Motor neuron (in vitro differentiated cells): ENCODE measurements around the gene RHOT2. TPM values are rescaled to one million over a fixed set of nuclear protein-coding genes. Genes with fewer than 3 reads are reported as not detected.
A peak's percentile ranks its signal among the peaks of the same experiment; 100 is the strongest.

ENCODE experiments used
- ATAC-seq, 8 experiments: fragments of 200-7000 bp; cut with Tn5 transposase; replicated peaks in 6 of 8; 2 replicates each; pipeline ENCODE4 v1.8.0; 2021; ENCODE audit warnings: mild to moderate bottlenecking in 8 of 8, moderate library complexity in 8 of 8
- H3K27ac ChIP-seq, 2 donors: fragments of 250-450 bp; sonication (Bioruptor Pico); 2 replicates each; pipeline ENCODE4 v1.9.0; 2021; ENCODE audit warnings: antibody characterized with exemption in 2 of 2, mild to moderate bottlenecking in 2 of 2, moderate library complexity in 1 of 2
- H3K4me1 ChIP-seq, 2 donors: fragments of 250-450 bp; sonication (Bioruptor Pico); replicated peaks in 1 of 2; 2 replicates each; pipeline ENCODE4 v1.6.1; 2021; ENCODE audit warnings: antibody characterized with exemption in 2 of 2, mild to moderate bottlenecking in 2 of 2, moderate library complexity in 1 of 2
- H3K4me3 ChIP-seq, 5 donors: fragments of 250-450 bp; sonication (Bioruptor Pico); 2 replicates each; pipeline ENCODE4 v1.9.0; 2021; ENCODE audit warnings: antibody characterized with exemption in 5 of 5, mild to moderate bottlenecking in 5 of 5, moderate library complexity in 4 of 5
- WGBS, 10 experiments: fragments of 450-650 bp; shearing (Covaris generic); methylation state at CpG; one replicate each; pipeline ENCODE4 v1.0.0; 2022; 5-methylcytosine and 5-hydroxymethylcytosine counted together
- in situ Hi-C, 9 experiments: fragments of 400-800 bp; cut with MboI; loops; one replicate each; pipeline ENCODE4 v1.15.0; 2021; ENCODE audit warnings: low sequenced_read_pairs in 9 of 9, low pct_unique_long_range_greater_than_20kb in 2 of 9; ENCODE audit not compliant: unreplicated experiment in 9 of 9
- total RNA-seq, 8 experiments: library from RNA; unstranded; fragments of 300-600 nt; gene quantifications; 2 replicates each; pipeline versions ENCODE4 v1.2.3 to v1.2.4, GENCODE V29; 2022

The RHOT2 gene
- total RNA-seq, 8 experiments from 2014 or later: 30.6 to 119 (median 51.7) TPM

GRCh38 chr16:678858-679813 lies 11.2 kb downstream of the RHOT2 start:
- peak; percentile 3 to 68 (median 56) for ATAC-seq
- Histone ChIP-seq H3K4me1 (peaks cover 34 to 36% of the 10 kb centered on the region in 2 donors), H3K4me3 (peak overlapping the region; percentile 37 to 92 (median 44)), H3K27ac (peak overlapping the region; percentile 97 to 98)
- in situ Hi-C loops: no loop called here
- 90 to 92% methylated on average over 2 to 4 of the region's 52 CpGs; no CpG with 5 or more reads in 8 of the 10 experiments for WGBS, 10 experiments

- ATAC-seq: peak; percentile 24 to 47 (median 35)
- in situ Hi-C loops: no loop called here
- Histone ChIP-seq H3K4me3 (peak within 1 kb of the TSS; percentile 52 to 97 (median 70)), H3K27ac (peak within 1 kb of the TSS; percentile 97 to 98), H3K4me1 (peaks cover 38 to 41% of the 10 kb centered on the region in 2 donors)
- no CpG with 5 or more reads among the region's 91 CpGs for WGBS, 10 experiments
These were observed 12.1 kb downstream of the RHOT2 start, which contains the start of gene STUB1 for GRCh38 chr16:679814-680624. STUB1 (plus strand) TSS chr16:680410; CDS start chr16:680526, 116 bp downstream.

- WGBS, 10 experiments: 0 to 2% methylated on average over 2 to 9 of the region's 38 CpGs; no CpG with 5 or more reads in 8 of the 10 experiments
- in situ Hi-C loops: no loop called here
- H3K4me3 ChIP-seq: peak overlapping the region; percentile 52 to 97 (median 70)
- ATAC-seq: peak in 2 of 8 experiments; percentile 0 to 6
- H3K27ac ChIP-seq: peak overlapping the region; percentile 87 to 94
- peaks cover 36 to 40% of the 10 kb centered on the region in 2 donors for H3K4me1 ChIP-seq
These were observed 12.7 kb downstream of the RHOT2 start for GRCh38 chr16:680625-680945.

- Histone ChIP-seq H3K4me1 (peaks cover 34 to 38% of the 10 kb centered on the region in 2 donors), H3K4me3 (peak overlapping the region; percentile 52 to 97 (median 70)), H3K27ac (peak overlapping the region; percentile 87 to 94)
- no peak for ATAC-seq
- in situ Hi-C loops: no loop called here
- WGBS, 10 experiments: 12 to 96% (median 72%) methylated on average over 4 to 10 of the region's 44 CpGs; no CpG with 5 or more reads in 7 of the 10 experiments
These were observed 13.2 kb downstream of the RHOT2 start for GRCh38 chr16:680967-681745.

- Histone ChIP-seq H3K4me1 (peaks cover 34 to 37% of the 10 kb centered on the region in 2 donors), H3K27ac (no peak overlapping the region), H3K4me3 (peak overlapping the region in 1 of 5 donors; percentile 92)
- ATAC-seq: no peak
- in situ Hi-C loops: no loop called here
- 60 to 100% (median 76%) methylated on average over 1 to 16 of the region's 28 CpGs; no CpG with 5 or more reads in 3 of the 10 experiments for WGBS, 10 experiments
These were observed 14.0 kb downstream of the RHOT2 start for GRCh38 chr16:681746-682427.

- H3K4me1 ChIP-seq: peaks cover 34 to 37% of the 10 kb centered on the region in 2 donors
- in situ Hi-C loops: no loop called here
- ATAC-seq: no peak
- 74 to 93% (median 80%) methylated on average over 2 to 12 of the region's 36 CpGs; no CpG with 5 or more reads in 5 of the 10 experiments for WGBS, 10 experiments
- peak overlapping the region in 2 of 5 donors; percentile 85 to 88 for H3K4me3 ChIP-seq
- H3K27ac ChIP-seq: no peak overlapping the region
These were observed 14.8 kb downstream of the RHOT2 start for GRCh38 chr16:682493-683395.

GRCh38 chr16:683396-684070 lies 15.6 kb downstream of the RHOT2 start:
- H3K4me3 ChIP-seq: peak overlapping the region; percentile 52 to 89 (median 85)
- in situ Hi-C loops: no loop called here
- ATAC-seq: no peak
- H3K27ac ChIP-seq: peak overlapping the region; percentile 74 to 94
- peaks cover 34 to 35% of the 10 kb centered on the region in 2 donors for H3K4me1 ChIP-seq
- 0 to 80% (median 20%) methylated on average over 2 to 7 of the region's 57 CpGs; no CpG with 5 or more reads in 5 of the 10 experiments for WGBS, 10 experiments

- H3K27ac ChIP-seq: peak within 1 kb of the TSS; percentile 74 to 94
- in situ Hi-C loops: no loop called here
- peaks cover 31 to 35% of the 10 kb centered on the region in 2 donors for H3K4me1 ChIP-seq
- ATAC-seq: peak; percentile 63 to 79 (median 68)
- H3K4me3 ChIP-seq: peak within 1 kb of the TSS; percentile 52 to 89 (median 85)
- 0 to 20% methylated on average over 4 to 6 of the region's 91 CpGs; no CpG with 5 or more reads in 8 of the 10 experiments for WGBS, 10 experiments
These were observed 16.3 kb downstream of the RHOT2 start, which contains the start of gene JMJD8 for GRCh38 chr16:684071-684794. JMJD8 (minus strand) TSS chr16:684334; CDS start chr16:684319, 15 bp downstream.

- peak overlapping the region in 1 of 5 donors; percentile 88 for H3K4me3 ChIP-seq
- WGBS, 10 experiments: 93 to 100% methylated on average over 1 to 5 of the region's 61 CpGs; no CpG with 5 or more reads in 8 of the 10 experiments
- H3K27ac ChIP-seq: peak overlapping the region; percentile 72 to 94
- in situ Hi-C loops: no loop called here
- no peak for ATAC-seq
- peaks cover 35 to 36% of the 10 kb centered on the region in 2 donors for H3K4me1 ChIP-seq
These were observed 17.2 kb downstream of the RHOT2 start for GRCh38 chr16:684961-685696.
